ENCODE measurements around the gene ICAM1.

ICAM1 gene

DNA sequence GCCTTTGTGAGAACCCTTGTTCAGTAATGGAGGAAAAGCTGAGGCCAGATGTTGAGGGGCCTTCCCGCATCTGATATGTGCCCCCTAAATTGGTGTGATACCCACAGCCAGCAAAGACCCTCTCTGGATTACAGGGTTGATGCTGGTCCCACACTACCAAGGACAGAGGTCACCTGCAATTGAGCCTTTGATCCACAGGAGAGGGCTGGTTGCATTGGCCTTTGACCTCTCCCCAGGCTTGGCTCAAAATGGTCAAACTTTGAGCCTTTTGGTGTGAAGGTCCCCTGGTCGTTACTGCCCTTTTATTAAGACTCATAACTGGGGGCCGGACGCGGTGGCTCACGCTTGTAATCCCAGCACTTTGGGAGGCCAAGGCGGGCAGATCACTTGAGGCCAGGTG lies 27.3 kb upstream of the ICAM1 start:
- no peak for DNase-seq

DNA sequence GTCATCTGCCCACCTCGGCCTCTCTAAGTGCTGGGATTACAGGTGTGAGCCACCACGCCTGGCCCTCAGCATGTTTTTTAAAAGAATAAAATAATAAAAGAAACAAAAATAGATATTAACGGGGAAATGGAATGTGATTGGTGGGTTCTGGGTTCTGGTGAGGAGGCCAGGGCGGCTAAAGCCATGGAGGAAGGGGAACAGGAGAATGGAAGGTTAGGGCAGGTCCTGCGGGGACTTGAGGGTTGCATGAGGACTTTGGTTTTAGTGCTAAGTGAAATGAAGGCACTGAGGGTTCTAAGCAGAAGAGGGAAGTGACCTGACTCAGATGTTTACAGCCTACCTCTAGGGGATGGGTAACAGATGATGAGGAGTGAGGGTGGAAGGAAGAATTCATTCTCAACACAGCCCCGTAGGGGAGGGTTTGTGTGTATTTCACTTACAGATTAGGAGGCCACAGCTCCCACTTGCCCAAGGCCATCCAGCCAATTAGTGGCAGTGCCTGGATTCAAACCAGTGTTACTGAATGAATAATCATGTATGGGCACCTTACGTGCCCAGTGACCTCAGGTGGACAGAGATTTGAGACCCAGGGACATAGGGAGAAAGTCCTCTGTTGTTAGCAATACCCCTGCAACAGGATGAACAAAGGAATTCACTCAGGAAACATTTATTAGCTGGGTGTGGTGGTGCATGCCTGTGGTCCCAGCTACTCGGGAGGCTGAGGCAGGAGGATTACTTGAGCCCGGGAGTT lies 25.6 kb upstream of the ICAM1 start:
- no peak for DNase-seq

DNA sequence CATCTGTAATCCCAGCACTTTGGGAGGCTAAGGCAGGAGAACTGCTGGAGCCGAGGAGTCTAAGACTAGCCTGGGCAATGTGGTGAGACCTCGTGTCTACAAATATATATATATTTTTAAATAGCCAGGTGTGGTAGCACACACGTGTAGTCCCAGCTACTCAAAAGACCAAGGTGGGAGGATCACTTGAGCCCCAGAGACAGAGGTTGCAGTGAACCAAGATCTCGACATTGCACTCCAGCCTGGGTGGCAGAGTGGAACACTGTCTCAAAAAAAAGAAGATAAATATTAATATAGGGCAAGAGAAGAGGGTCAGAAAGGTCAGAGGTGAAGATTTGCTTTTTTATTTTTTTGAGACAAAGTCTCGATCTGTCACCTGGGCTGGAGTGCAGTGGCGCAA lies 24.4 kb upstream of the ICAM1 start:
- no peak for DNase-seq

DNA sequence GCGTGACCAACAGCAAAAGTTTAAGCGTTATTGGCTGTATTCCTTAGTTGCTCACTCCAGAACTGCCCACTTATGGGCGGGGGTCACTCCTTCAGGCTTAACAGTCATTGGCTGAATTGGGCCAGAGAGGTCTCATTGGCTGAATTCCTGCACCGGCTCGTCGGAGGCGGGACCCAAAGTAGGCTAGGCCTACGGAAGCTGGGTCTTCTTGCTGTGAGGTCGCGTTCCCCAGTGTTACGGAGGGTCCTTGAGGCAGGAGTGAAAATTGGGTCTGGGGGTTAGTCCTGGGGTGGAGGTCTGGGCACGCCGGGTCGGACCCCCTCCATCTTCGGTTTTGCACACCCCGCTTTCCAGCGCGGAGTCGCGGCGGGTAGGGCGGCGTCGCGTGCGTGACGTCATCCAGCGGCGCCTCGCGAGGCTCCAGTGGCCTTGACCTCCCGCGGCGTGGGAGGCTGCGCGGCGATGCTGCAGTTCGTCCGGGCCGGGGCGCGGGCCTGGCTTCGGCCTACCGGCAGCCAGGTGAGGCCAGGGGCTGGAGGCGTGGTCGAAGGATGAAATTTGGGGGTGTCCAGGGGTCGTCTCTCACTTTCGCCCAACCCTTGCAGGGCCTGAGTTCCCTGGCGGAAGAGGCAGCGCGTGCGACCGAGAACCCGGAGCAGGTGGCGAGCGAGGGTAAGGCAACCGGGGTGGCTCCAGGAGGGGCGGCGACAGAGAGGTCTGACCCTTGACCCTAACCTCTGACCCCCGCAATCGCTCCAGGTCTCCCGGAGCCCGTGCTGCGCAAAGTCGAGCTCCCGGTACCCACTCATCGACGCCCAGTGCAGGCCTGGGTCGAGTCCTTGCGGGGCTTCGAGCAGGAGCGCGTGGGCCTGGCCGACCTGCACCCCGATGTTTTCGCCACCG lies 18.9 kb upstream of the ICAM1 start, which contains the start of gene MRPL4:
MRPL4 (plus strand) TSS at position 423 of the 903 bp plus-strand sequence; CDS start at position 463, 40 bp downstream.
- DNase-seq: peak; percentile 93 to 98

DNA sequence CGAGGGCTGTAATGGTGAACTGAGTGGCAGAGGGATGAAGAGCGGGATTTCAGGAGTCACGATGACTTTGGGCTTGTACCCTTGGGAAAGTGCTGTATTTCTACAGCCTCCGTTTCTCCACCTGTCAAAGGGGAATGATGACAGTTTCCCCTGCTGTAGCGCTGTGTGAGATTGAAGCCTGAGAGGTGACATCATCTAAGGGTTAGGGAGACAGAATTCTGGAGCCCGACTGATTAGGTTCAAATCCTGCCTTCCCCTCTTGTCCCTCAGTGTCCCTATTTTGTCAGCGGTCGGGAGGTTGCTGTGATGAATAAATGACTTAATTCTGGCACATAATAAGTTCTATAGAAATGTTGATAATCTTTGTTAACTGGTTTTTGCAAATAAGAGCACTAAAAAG lies 18.2 kb upstream of the ICAM1 start:
- no peak for DNase-seq

DNA sequence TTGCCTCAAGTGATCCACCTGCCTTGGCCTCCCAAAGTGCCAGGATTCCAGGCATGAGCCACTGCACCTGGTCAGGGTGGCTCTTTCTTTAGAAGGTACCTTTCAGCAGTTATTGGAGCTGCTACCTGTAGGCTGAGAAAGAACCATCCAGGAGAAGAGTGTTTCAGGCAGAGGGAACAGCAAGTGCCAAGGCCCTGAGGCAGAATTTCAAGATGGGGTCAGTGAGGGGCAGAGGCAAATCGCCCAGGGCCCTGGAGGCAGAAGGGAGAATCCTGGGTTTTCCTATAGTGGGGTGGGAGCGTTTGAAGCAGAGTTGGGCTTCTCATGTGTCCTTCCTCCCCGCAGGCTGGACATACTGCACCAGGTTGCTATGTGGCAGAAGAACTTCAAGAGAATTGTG lies 16.7 kb upstream of the ICAM1 start:
- no peak for DNase-seq

DNA sequence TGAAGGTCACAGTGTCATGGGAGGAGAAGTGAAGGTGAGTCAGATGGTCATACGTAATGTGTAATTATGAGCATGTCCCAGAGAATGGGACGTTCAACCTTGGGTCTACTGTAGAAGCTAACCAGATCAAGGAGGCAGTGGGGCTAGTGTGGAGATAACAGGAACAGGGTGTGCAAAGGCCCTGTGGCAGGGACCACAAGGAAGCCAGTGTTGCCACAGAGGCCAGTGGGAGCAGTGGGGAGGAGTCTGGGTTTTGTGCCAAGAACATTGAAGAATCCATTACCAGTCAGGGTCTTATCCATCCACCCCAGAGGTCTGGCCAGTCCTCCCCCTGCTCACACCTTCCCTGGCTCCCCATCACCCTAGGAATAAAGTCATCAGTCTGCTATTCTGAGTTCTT lies 15.6 kb upstream of the ICAM1 start:
- no peak for DNase-seq

DNA sequence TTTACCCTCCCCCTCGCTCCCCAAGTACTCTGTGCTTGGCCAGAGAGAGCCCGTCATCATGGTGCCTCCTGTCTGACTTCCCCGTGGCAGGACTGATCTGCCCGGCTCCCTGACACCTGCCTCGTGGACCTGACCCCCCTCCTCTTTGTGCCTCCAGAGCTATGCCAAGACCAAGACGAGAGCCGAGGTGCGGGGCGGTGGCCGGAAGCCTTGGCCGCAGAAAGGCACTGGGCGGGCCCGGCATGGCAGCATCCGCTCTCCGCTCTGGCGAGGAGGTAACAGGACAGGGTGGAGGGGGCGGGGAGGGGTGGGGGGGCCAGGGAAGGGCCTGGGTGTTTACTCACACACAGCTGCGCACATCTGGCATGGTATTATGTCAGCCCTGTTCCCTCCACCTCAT lies 14.4 kb upstream of the ICAM1 start:
- no peak for DNase-seq

DNA sequence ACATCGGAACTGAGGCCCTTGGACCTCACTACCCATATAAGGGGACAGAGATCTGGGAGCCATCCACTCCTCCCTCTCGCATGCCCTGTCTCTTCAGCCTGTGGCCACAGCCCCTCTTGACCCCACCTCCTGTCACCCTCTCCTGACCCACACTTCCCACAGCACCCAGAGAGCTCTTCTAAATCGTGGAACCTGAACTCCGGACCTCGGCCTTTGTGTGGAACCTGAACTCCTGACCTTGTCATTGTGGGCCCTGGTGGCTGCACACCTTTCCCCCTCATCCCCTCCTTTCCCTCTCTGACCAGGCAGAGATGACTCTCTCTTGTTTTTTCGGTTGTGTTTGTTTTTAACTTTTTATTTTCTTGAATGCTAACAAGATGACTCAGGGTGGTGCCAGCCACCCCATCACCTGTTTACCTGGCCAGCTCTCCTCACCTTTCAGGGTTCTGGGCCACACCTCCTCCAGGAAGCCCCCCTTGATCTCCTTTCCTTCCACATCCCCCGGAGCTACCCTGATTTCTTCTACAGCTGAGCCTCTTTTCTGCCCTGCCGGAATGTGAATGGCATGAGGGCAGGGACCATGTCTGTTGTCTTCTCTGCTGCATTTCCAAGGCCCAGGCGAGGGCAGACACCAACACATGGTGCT lies 13.8 kb upstream of the ICAM1 start:
- DNase-seq: no peak

DNA sequence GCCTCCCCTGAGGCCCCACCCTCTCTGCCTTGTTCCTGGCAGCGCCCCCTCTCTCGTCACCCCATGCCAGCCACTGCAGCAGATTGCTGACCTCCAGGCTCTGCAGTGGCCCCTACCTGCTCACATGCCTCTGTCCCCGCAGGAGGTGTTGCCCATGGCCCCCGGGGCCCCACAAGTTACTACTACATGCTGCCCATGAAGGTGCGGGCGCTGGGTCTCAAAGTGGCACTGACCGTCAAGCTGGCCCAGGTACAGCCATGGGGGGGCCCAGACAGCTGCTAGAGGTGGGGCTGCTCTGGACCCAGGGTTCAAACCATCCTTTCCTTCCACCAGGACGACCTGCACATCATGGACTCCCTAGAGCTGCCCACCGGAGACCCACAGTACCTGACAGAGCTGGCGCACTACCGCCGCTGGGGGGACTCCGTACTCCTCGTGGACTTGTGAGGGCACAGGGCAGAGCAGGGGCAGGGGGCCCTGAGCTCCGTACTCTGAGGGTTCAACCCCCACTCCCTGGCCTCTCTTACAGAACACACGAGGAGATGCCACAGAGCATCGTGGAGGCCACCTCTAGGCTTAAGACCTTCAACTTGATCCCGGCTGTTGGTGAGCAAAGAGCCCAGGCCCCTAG lies 12.7 kb upstream of the ICAM1 start:
- no peak for DNase-seq

DNA sequence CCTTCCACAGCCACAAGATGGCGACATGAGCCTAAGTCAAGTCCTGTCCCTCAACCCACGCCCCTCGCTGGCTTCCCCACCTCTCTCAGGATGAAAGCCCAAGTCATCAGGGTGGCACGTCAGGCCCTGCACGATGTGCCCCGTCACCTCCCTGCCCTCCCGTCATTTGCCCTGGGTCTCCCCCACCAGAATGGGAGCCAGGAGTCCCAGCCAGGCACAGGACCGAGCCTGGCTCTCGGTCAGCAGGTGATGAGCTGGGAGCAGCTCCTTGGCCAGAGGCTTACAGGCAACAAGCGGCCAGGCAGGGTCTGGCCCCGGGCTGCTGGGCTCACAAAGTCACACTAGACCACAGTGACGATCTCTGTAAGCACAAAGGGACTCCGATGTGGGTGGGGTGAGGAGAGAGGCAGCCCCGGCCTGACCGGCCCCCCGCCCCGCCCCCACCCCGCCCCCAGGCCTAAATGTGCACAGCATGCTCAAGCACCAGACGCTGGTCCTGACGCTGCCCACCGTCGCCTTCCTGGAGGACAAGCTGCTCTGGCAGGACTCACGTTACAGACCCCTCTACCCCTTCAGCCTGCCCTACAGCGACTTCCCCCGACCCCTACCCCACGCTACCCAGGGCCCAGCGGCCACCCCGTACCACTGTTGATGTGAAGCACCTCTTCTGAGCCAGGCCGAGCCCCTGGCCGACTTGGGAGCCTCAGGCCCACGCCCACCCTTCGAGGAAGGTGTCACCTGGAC lies 11.6 kb upstream of the ICAM1 start:
- peak; percentile 73 to 76 for DNase-seq

DNA sequence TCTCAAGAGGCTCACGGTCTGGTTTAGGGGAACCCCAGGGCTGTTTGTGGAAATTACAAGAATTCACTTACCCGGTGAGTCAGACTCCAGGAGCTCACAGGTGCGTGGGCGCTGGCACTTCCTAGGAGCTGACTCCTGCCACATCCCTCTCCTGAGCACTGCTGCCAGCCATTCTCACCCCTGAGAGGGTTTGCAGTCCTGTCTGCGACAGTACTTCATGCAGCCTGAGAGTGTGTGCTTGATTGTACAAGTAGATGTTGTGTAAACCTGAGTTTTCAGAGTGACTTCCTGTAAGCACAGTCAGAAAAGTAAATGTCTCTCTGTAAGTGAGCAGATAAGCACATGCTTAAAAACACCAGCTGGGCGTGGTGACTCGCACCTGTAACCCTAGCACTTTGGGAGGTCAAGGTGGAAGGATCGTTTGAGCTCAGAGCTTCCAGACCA lies 10.8 kb upstream of the ICAM1 start:
- no peak for DNase-seq

DNA sequence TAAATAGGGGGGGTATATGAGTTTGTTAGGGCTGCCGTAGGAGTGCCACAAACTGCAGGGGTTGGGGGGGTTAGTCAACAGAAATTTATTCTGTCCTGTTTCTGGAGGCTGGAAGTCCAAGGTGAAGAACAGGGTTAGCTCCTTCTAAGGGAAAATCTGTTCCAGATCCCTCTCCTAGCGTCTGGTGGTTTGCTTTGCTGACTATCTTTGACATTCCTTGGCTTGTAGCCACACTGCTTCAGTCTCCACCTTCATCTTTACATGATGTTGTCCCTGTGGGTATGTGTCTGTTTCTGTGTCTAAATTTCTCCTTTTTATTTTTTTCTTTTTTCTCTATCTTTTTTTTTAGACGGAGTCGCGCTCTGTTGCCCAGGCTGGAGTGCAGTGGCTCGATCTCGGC lies 8.1 kb upstream of the ICAM1 start:
- no peak for DNase-seq

DNA sequence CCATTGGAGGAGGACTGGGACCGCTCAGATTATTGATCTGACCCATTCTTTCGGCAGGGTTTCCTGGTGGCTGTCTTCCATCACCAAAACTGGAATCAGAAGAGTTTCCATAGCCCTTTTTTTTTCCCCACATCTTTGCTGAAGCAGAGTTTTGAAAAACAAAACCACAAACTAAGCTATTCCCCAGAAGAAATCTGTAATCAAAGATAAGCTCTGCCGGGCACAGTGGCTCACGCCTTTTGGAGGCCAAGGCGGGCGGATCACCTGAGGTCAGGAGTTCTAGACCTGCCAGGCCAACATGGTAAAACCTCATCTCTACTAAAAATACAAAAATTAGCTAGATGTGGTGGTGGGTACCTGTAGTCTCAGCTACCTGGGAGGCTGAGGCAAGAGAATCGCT lies 4.2 kb upstream of the ICAM1 start:
- no peak for DNase-seq

DNA sequence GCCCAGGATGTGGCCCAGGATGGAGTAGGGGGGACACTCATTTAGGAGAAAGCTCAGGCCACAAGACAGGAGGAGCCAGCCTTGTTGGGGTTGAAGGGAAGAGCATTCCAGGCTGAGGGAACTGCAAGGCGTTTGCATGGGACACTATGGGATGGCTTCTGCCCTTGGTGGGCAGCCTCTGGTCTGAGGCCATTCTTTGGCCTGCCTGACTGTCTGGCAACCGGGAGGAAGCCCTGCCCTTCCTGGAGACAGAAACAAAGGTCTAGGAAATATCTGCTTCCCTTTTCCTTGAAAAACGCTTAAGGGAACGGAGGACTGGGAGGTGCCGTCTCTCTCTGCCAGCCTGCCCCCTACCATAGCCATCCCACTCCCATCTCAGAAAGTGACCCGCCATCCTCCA lies 2.8 kb upstream of the ICAM1 start:
- no peak for DNase-seq

DNA sequence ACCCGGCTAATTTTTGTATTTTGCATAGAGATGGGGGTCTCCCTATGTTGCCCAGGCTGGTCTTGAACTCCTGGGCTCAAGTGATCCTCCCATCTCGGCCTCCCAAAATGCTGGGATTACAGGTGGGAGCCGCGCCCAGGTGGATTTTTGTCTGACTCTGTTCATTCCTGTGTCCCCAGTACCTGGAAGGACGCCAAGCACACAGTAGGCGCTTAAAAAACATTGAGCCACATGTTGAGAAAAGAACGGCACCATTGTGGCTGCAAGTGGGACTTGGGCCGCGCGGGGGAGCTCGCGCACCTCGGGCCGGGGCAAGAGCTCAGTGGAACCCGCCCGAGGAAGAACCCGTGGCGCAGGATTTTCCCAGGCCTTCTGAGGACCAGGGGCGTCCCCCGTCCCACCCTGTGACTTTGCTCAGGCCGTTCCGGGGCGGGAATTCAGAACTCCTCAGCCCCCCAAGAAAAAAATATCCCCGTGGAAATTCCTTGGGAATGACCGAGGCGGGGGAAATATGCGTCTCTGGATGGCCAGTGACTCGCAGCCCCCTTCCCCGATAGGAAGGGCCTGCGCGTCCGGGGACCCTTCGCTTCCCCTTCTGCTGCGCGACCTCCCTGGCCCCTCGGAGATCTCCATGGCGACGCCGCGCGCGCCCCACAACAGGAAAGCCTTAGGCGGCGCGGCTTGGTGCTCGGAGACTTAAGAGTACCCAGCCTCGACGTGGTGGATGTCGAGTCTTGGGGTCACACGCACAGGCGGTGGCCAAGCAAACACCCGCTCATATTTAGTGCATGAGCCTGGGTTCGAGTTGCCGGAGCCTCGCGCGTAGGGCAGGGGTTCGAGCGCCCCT lies 1.4 kb upstream of the ICAM1 start:
- peak in 1 of 2 experiments; percentile 57 for DNase-seq

DNA sequence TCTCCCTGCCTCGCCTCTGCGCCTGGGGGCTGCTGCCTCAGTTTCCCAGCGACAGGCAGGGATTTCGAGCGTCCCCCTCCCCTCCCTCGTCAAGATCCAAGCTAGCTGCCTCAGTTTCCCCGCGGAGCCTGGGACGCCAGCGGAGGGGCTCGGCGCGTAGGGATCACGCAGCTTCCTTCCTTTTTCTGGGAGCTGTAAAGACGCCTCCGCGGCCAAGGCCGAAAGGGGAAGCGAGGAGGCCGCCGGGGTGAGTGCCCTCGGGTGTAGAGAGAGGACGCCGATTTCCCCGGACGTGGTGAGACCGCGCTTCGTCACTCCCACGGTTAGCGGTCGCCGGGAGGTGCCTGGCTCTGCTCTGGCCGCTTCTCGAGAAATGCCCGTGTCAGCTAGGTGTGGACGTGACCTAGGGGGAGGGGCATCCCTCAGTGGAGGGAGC lies 722 bp upstream of the ICAM1 start:
- no peak for DNase-seq

DNA sequence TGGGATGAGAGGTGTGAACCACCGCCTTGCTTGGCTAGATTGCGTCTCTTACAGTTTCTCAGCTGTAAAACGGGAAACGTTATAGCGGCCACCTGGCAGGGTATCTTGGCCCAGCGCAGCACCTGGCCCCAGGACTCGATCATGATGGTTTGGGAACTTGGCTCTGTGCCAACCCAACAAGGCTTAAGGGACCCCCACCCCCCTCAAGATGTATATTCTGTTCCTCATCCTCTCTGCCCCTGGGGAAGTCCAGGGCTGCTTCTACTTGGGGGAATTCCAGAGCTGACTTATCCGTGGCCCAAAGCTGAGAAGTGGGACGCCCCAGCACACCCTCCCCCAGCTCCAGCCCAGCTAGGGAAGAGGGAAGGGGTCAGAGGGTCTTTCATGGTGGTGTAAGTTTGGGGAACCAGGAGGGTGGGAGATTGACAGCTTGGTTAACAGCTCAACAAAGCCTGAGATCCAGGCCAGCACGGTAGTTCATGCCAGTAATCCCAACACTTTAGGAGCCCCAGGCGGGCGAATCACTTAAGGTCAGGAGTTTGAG lies 695 bp downstream of the ICAM1 start:
- DNase-seq: no peak

DNA sequence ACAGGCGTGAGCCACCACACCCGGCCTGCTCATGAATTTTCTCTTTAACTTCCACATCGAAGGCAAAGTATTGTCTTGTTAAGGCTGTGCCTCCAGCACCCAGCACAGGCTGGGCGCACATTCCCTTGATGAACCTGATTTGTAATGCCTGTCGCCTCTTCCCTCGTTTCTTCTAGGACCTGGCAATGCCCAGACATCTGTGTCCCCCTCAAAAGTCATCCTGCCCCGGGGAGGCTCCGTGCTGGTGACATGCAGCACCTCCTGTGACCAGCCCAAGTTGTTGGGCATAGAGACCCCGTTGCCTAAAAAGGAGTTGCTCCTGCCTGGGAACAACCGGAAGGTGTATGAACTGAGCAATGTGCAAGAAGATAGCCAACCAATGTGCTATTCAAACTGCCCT lies 3.7 kb downstream of the ICAM1 start:
- DNase-seq: no peak

DNA sequence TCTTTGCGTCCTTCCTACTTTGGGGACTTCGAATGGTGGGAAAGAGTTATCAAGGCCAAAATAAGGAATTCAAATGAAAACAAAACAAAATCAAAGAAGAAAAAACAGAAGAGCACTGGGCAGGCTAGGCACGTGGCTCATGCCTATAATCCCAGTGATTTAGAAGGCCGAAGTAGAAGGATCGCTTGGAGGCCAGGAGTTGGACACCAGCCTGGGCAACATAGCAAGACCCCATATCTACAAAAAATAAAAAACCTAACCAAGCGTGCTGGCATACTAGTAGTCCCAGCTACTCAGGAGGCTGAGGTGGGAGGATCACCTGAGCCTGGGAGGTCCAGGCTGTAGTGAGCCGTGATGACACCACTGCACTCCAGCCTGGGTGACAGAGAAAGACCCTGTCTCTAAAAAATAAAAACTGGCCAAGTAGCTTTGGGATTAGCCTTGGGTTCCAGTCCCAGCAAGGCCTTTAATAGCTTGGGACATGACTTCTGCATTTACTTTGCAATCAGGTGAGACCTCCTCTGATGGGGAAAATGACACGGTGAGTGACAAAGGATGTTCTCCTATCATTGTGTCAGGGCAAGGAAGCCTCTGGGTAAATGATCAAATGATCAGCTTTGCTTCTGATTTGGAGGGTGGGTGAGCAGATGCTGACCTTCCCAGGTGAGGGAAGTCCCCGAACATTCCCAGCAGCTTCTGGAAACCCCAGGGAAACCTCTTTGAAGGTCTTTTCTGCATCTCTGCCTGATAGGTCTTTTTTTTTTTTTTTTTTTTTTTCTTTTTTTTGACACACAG lies 7.1 kb downstream of the ICAM1 start:
- DNase-seq: no peak
